K562 (cell line): ENCODE measurements around the gene DCAF17. TPM values are rescaled to one million over a fixed set of nuclear protein-coding genes. Genes with fewer than 3 reads are reported as not detected.

Experiments
- C11orf30 ChIP-seq: fragments of 450-650 bp; IDR thresholded peaks from 2 replicates; pipeline ENCODE4 v1.6.1; 2016; ENCODE audit warnings: low read depth, mild to moderate bottlenecking
- CBX1 ChIP-seq: sonication (generic); IDR thresholded peaks from 2 replicates; pipeline ENCODE4 v1.6.1; 2016; ENCODE audit warnings: antibody characterized with exemption, low read depth, mild to moderate bottlenecking
- PCBP2 ChIP-seq: fragments of 200-400 bp; formaldehyde crosslinking; IDR thresholded peaks from 2 replicates; pipeline ENCODE4 v1.6.1; 2018; ENCODE audit warnings: low read length, low read depth, mild to moderate bottlenecking, moderate library complexity; ENCODE audit not compliant: poor library complexity, severe bottlenecking
- SMARCC2 ChIP-seq: fragments of 450-650 bp; IDR thresholded peaks from 2 replicates; pipeline ENCODE4 v1.6.1; 2017; ENCODE audit warnings: antibody characterized with exemption, moderate library complexity, mild to moderate bottlenecking, low read depth
- SP1 ChIP-seq: sonication (generic); formaldehyde crosslinking; IDR thresholded peaks from 2 replicates; pipeline ENCODE4 v1.8.1; 2022; ENCODE audit warnings: mild to moderate bottlenecking, missing genetic modification reagents
- SUPT5H ChIP-seq: fragments of 450-650 bp; IDR thresholded peaks from 2 replicates; pipeline ENCODE4 v1.6.1; 2016
- YY1 ChIP-seq, 3 experiments: IDR thresholded peaks; 2 replicates each; pipeline ENCODE4 v1.6.1; 2011; ENCODE audit warnings: low read length in 2 of 3, mild to moderate bottlenecking in 2 of 3, moderate library complexity in 2 of 3, borderline replicate concordance in 1 of 3, control low read depth in 1 of 3, low read depth in 1 of 3; ENCODE audit not compliant: insufficient read depth in 3 of 3, insufficient replicate concordance in 2 of 3, control insufficient read depth in 1 of 3, insufficient read length in 1 of 3; ENCODE audit errors: extremely low read depth in 1 of 3
- ZFP1 ChIP-seq: fragments of 450-650 bp; formaldehyde crosslinking; IDR thresholded peaks from 2 replicates; pipeline ENCODE4 v1.4.0; 2020; ENCODE audit warnings: mild to moderate bottlenecking, mixed read lengths
- ZNF12 ChIP-seq: sonication (generic); formaldehyde crosslinking; IDR thresholded peaks from 2 replicates; pipeline ENCODE4 v1.4.0; 2020; ENCODE audit warnings: mild to moderate bottlenecking, missing genetic modification reagents
- ZNF124 ChIP-seq: sonication (generic); formaldehyde crosslinking; IDR thresholded peaks from 2 replicates; pipeline ENCODE4 v1.8.1; 2022; ENCODE audit warnings: missing genetic modification reagents
- ZNF146 ChIP-seq: IDR thresholded peaks from one replicate; pipeline ENCODE4 v1.6.1; 2018; ENCODE audit warnings: missing compliant biosample characterization; ENCODE audit not compliant: unreplicated experiment
- ZNF165 ChIP-seq: fragments of 250-450 bp; sonication (Bioruptor Pico); IDR thresholded peaks from 2 replicates; pipeline ENCODE4 v1.4.0; 2020; ENCODE audit warnings: borderline replicate concordance
- polyA plus RNA-seq, 8 experiments: library from polyadenylated mRNA; depleted of rRNA in 4 of 8; stranded (reverse) in 5 of 8; unstranded in 3 of 8; fragments of >200 nt; fragmentation: Nextera tagmentation in 2 of 8; fragmentation: Illumina TruSeq in 1 of 8; extraction: Ambion mirVana in 2 of 8; extraction: Trizol in 1 of 8; gene quantifications; 2 replicates each; pipeline versions ENCODE4 v1.2.1 to v1.2.3, GENCODE V29; 2011 to 2014; ENCODE audit warnings: inconsistent platforms in 1 of 8, missing spikeins in 1 of 8
- total RNA-seq, 7 experiments: library from RNA; depleted of rRNA in 6 of 7; stranded (reverse); fragments of >200 nt in 6 of 7; fragmentation: Illumina TruSeq in 2 of 7; extraction: Trizol in 2 of 7; gene quantifications; 2 replicates each; pipeline versions ENCODE4 v1.2.1 to v1.2.3, GENCODE V29; 2011 to 2021; ENCODE audit warnings: low replicate concordance in 1 of 7
- TF ChIP-seq, protein P1 (sequence below): fragments of 200-800 bp; sonication (Bioruptor generic); IDR thresholded peaks from 2 replicates; pipeline ENCODE4 v1.6.1; 2017; ENCODE audit warnings: missing genetic modification characterization, missing compliant biosample characterization
- TF ChIP-seq, protein P2 (sequence below), 2 experiments: fragments of 450-650 bp in 1 of 2; sonication (generic) in 1 of 2; formaldehyde crosslinking in 1 of 2; IDR thresholded peaks; 2 replicates each; pipeline versions ENCODE4 v1.7.1 to v1.9.0; 2016 to 2022; ENCODE audit warnings: inconsistent platforms in 1 of 2, mild to moderate bottlenecking in 1 of 2, missing genetic modification reagents in 1 of 2

DCAF17 gene
- total and polyA plus RNA-seq, 9 of the 15 experiments (the other 6 are each of a cell fraction or from before 2014, with no cell fraction given) = 10.0 to 38.5 (median 27.1) TPM

DNA sequence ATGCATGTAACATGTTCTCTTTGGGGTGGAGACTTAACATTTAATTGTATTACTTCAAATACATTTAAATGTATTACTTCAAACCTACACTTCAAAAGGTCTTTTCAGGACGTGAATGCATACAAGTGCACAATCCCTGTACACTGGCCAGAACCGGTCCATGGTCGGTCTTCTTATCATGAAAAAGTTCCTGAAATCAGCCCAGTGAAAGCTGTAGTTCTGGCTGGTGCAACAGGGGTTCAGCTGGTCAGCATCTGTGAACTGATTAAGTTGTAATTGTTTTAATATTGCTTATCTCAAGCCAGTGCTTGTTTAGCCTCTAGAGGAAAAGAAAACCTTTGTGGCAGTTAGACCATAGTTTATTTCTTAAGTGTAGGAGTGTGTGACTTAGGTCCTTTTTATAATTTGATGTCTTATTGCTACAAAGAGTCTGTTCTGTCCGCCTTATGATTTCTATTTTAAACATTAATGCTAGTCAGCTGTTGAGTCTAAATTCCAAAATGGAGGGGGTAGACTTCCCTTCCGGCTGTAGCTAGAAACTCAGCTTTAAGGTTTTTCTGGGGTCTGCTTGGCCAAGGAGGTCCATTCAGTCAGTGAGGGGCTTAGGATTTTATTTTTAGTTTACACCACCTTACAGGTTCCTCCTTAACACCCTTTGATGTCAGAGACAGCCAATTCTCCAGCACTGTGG lies 87.5 kb downstream of the DCAF17 start (continued):
- TF ChIP-seq, protein P1, sequence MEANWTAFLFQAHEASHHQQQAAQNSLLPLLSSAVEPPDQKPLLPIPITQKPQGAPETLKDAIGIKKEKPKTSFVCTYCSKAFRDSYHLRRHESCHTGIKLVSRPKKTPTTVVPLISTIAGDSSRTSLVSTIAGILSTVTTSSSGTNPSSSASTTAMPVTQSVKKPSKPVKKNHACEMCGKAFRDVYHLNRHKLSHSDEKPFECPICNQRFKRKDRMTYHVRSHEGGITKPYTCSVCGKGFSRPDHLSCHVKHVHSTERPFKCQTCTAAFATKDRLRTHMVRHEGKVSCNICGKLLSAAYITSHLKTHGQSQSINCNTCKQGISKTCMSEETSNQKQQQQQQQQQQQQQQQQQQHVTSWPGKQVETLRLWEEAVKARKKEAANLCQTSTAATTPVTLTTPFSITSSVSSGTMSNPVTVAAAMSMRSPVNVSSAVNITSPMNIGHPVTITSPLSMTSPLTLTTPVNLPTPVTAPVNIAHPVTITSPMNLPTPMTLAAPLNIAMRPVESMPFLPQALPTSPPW (CRISPR knock-in tag) = no peak
- no peak for TF ChIP-seq PCBP2
- TF ChIP-seq SUPT5H = no peak
- no peak for TF ChIP-seq ZNF12 (CRISPR knock-in tag)
- TF ChIP-seq SMARCC2 = no peak
- TF ChIP-seq SP1 (CRISPR knock-in tag) = 0 out of 2 replicates have a peak, but pooled peaks have one; percentile 8
- TF ChIP-seq CBX1 = no peak
- peak in 1 of 3 experiments; percentile 72 for TF ChIP-seq YY1 (IDR thresholded peaks at IDR 0.05; ENCODE audit: borderline replicate concordance in 1 of 3, control insufficient read depth in 1 of 3, extremely low read depth in 1 of 3, insufficient read depth in 3 of 3, insufficient read length in 1 of 3, insufficient replicate concordance in 2 of 3, low read depth in 1 of 3, low read length in 2 of 3)
- TF ChIP-seq C11orf30 = no peak
- no peak for TF ChIP-seq ZFP1 (CRISPR knock-in tag)
- no peak for TF ChIP-seq ZNF124 (CRISPR knock-in tag)
- TF ChIP-seq ZNF146 (CRISPR knock-in tag) = no peak
- no peak for TF ChIP-seq ZNF165 (CRISPR knock-in tag)
- TF ChIP-seq, protein P2, sequence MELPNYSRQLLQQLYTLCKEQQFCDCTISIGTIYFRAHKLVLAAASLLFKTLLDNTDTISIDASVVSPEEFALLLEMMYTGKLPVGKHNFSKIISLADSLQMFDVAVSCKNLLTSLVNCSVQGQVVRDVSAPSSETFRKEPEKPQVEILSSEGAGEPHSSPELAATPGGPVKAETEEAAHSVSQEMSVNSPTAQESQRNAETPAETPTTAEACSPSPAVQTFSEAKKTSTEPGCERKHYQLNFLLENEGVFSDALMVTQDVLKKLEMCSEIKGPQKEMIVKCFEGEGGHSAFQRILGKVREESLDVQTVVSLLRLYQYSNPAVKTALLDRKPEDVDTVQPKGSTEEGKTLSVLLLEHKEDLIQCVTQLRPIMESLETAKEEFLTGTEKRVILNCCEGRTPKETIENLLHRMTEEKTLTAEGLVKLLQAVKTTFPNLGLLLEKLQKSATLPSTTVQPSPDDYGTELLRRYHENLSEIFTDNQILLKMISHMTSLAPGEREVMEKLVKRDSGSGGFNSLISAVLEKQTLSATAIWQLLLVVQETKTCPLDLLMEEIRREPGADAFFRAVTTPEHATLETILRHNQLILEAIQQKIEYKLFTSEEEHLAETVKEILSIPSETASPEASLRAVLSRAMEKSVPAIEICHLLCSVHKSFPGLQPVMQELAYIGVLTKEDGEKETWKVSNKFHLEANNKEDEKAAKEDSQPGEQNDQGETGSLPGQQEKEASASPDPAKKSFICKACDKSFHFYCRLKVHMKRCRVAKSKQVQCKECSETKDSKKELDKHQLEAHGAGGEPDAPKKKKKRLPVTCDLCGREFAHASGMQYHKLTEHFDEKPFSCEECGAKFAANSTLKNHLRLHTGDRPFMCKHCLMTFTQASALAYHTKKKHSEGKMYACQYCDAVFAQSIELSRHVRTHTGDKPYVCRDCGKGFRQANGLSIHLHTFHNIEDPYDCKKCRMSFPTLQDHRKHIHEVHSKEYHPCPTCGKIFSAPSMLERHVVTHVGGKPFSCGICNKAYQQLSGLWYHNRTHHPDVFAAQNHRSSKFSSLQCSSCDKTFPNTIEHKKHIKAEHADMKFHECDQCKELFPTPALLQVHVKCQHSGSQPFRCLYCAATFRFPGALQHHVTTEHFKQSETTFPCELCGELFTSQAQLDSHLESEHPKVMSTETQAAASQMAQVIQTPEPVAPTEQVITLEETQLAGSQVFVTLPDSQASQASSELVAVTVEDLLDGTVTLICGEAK (IDR thresholded peaks at IDR 0.05) = peak; percentile 45
- TF ChIP-seq, protein P2 (CRISPR knock-in tag; IDR thresholded peaks at IDR 0.05) = no peak
